Stomach (tissue), 4 donors: ENCODE data around the gene EME2.

Experiments used
- POLR2A ChIP-seq, 4 donors: fragments of 450-650 bp; IDR thresholded peaks; one replicate each; pipeline ENCODE4 v1.6.1; 2016; ENCODE audit warnings: antibody characterized with exemption in 4 of 4, control low read depth in 2 of 4, mild to moderate bottlenecking in 1 of 4, moderate library complexity in 1 of 4
- TF ChIP-seq, protein P1 (sequence below), 7 experiments: fragments of 450-650 bp in 4 of 7; fragments of 200-600 bp in 3 of 7; sonication (generic) in 3 of 7; IDR thresholded peaks; one replicate each; pipeline ENCODE4 v1.5.1; 2016 to 2019; ENCODE audit warnings: antibody characterized with exemption in 7 of 7, control low read depth in 2 of 7, mild to moderate bottlenecking in 1 of 7

DNA sequence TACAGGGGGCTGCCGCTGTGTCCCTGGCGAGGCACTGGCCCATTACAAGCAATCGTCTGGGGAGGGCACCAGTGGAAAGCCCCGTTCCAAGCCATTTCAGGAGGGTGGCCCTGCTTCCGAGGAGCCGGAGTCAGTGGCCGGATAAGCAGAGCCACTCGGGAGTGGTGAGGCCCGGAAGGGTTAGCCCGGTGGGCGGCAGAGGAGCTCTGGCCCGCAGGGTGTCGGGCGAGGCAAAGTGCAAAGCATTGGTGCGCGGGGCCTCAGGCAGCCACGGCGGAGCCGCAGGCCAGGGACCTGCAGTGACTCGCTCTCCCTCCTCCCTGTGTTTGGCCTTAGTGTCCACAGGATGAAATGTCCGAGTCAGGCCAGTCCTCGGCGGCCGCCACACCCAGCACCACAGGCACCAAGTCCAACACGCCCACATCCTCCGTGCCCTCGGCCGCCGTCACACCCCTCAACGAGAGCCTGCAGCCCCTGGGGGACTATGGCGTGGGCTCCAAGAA is 25.9 kb upstream of the EME2 start:
- TF ChIP-seq, protein P1, sequence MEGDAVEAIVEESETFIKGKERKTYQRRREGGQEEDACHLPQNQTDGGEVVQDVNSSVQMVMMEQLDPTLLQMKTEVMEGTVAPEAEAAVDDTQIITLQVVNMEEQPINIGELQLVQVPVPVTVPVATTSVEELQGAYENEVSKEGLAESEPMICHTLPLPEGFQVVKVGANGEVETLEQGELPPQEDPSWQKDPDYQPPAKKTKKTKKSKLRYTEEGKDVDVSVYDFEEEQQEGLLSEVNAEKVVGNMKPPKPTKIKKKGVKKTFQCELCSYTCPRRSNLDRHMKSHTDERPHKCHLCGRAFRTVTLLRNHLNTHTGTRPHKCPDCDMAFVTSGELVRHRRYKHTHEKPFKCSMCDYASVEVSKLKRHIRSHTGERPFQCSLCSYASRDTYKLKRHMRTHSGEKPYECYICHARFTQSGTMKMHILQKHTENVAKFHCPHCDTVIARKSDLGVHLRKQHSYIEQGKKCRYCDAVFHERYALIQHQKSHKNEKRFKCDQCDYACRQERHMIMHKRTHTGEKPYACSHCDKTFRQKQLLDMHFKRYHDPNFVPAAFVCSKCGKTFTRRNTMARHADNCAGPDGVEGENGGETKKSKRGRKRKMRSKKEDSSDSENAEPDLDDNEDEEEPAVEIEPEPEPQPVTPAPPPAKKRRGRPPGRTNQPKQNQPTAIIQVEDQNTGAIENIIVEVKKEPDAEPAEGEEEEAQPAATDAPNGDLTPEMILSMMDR (IDR thresholded peaks at IDR 0.05): no peak
- no peak for TF ChIP-seq POLR2A (IDR thresholded peaks at IDR 0.05)
